GM19193 (cell line): ENCODE measurements around the gene CDH7.

Source experiments
- POLR2A ChIP-seq: IDR thresholded peaks from 4 replicates; pipeline ENCODE4 v1.6.1; 2011; ENCODE audit not compliant: insufficient read depth, insufficient read length; ENCODE audit errors: extremely low read depth

The CDH7 gene

DNA sequence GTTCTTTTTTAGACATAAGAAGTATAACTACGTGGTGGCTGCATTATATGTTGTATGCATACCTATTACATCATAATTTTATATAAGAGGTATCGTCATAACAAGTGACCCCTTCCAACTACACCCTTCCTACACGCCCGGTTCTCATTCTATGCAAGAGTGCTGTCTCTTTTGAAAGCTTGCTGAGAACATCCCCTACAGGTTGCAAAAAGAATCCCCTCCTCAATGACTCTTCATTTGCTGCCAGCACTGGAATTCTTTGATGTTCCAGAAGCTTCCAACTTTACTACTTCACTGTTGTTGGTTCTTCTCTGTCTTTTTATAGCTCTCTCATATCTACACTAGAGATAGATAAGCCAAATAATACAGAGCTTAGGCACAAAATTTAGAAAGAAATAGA is 66.4 kb downstream of the CDH7 start:
- TF ChIP-seq POLR2A: no peak

DNA sequence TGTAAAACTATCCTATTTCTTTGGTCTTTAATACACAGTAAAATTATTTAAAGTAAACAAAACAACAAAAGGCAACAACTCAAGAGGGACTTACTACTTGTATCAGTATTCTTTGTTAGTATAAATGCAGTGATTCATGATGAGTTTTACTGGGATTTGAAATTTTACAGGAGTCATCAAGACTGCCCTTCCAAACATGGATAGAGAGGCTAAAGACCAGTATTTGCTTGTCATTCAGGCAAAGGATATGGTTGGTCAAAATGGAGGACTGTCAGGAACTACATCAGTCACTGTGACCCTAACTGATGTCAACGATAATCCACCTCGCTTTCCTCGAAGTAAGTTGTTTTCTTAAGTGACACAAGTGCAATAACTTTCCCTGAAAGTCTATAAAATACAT is 71.1 kb downstream of the CDH7 start:
- no peak for TF ChIP-seq POLR2A

DNA sequence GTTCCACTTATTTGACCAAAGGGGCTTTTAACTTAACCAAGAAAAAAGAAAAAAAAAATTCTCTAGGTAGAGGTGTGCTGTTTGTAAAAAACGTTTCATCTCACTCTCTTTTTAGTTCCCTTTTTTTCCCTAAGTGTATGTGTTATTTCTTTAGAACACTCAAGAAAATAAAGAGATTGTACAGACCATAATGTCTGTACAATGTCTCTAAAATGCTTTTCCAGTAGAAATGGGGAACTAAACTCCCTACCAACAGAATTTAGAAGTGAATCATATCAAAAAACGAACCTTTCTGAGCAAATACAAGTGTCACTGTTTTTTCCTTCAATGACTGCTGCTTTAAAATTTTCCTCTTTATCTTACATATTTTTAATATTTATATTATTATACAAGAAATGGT is 72.0 kb downstream of the CDH7 start:
- no peak for TF ChIP-seq POLR2A

DNA sequence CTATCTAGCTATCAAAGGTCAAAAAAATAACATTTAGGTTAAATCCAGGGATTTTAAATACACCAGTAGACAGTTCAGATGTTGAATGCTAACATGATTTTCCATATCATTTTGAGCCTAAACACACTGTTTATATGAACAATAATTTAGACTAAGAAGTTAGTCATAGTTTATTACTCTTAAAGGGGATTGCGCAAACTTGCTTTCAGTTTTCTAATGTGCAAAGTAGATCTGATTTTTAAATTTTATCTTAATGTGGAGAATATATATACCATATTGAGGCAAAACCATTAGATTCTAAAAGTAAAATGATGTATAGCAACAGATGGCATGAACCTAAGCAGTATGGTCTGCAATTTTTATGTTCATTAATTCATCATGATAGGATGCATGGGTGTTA is 76.6 kb downstream of the CDH7 start:
- no peak for TF ChIP-seq POLR2A

DNA sequence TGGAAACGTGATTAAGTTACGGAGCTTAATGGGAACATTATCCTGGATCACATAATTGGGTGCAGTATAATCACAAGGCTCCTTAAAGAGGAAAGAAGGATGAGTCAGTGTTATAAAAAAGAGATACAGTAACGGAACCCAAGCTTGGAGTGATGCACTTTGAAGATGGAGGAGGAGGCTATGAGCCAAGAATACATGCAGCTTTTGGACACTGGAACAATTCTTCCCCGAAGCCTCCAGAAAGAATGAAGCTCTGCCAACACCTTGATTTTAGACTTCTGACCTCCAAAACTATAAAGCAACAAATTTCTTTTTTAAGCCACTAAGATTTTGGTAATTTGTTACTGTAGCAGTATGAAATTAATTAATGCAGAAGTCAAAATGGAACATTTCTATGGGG is 85.1 kb downstream of the CDH7 start:
- TF ChIP-seq POLR2A: no peak

DNA sequence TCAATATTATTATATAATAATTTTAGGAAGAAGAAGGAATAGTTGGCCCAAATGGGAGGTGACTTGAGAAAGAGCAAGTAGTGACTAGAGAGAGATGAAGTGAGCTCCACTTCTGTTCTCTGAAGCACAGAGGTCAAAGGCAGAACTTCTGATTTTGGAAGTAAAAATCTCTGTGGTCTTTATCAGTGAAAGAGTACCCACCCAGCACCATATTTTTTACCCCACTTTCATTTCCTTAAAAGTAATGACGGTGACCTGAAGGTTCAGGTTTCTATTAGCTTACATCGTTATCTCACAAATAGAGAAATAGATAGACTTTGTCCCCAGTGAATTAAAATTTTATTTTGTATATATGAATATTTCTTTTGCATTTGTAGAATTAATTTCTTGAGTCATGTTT is 95.3 kb downstream of the CDH7 start:
- no peak for TF ChIP-seq POLR2A

DNA sequence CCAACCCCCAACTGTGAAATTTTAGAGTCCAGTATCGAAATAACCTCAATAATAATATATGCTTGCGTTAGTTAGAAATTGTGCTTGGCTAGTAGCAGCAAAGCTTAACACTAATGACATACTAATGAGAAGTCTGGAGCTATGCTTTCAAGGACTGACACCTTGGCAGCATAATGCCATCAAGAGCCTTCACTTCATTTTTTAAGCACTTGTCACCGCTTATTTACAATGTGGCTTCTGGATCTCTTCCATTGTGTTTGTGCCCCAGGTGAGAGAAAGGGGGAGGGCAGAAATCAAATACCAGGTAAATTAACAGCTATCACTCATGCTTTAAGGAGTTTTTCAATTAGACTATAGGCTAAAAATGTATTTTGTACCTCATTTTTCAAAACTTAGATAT is 101.5 kb downstream of the CDH7 start:
- TF ChIP-seq POLR2A: no peak

DNA sequence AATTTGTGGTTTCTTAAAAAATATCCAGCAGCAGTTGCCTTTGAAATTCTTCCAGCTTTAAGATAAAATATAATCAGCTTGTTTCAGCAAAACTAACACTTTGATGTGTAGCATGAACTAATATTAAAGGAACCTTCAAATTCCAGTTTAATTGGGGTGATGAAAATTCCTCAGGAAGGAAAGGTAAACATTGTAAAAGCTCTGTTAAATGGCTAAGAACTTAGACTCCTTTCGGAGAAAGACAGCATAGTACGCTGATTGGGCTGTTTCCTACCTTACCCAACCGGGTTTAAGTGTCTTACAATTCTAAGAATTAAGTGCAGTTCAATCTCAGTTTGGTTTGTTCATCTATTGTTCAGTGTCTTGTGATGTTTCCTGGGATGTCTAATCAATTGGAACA is 108.3 kb downstream of the CDH7 start:
- TF ChIP-seq POLR2A: no peak

DNA sequence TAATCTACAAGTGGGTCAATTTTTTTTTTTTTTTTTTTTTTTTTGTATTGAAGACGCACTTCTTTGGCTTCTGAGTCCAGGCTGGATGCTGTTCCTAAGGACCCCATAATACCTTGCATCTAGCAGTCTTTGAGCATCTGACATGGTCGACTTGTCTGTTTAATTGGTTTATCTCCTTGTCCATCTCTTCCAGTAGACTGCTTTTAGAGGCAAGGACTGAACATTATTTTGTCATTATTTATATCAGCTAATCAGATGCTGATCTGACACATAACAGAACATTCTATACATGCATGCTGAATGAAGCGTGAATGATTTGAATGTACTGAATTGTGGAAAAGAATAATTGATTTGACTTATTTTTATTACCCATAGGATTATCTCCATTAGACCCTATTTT is 118.7 kb downstream of the CDH7 start:
- no peak for TF ChIP-seq POLR2A

DNA sequence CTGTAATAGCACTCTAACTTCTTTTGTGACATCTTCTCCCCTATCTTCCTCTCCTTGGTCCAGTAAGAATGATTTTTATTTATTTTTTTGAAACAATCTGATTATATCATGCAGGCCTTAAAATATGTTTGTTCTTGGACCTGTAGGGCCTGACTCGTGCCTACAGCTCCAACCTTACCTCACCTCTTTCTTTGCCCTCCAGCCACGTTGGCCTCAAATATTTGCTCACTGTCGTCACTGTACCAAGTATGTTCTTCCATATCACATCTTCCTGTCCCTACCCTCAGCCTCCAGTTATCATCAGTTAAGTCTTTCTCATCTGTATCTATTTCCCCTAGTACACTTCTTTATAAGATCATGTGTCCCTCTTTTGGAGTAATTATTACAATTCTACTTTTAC is 125.5 kb downstream of the CDH7 start:
- no peak for TF ChIP-seq POLR2A

DNA sequence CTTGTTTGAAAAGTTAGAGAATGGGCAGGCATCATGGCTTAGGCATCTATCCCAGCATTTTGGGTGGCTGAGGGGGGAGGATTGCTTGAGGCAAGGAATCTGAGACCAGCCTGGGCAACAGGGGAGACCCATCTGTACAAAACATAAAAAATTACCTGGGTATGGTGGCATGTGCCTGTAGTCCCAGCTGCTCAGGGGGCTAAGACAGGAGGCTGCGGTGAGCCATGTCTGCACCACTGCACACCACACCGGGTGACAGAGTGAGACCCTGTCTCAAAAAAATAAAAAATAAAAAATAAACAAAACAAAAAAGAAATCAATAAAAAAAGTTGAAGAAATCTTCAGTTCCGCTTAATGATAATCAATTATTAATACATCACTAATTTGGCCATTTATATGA is 146.5 kb downstream of the CDH7 start:
- no peak for TF ChIP-seq POLR2A

DNA sequence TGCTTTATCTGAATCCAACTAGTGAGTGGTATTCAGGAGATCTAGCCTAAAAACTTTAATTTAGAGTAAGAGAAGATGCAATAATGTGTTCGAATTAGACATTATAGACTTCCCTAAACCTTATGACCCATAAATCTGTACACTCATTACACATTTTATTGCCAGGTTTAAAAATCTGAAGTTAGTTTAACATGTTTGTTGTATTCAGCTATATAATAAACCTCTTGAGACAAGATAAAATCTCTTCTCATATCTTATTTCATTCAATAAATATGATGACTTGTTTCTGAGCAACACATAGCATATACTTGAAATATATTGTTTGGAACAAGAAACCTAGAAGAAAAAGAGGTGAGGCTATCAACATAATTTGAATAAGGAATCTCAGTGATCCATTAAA is 150.7 kb downstream of the CDH7 start:
- no peak for TF ChIP-seq POLR2A

DNA sequence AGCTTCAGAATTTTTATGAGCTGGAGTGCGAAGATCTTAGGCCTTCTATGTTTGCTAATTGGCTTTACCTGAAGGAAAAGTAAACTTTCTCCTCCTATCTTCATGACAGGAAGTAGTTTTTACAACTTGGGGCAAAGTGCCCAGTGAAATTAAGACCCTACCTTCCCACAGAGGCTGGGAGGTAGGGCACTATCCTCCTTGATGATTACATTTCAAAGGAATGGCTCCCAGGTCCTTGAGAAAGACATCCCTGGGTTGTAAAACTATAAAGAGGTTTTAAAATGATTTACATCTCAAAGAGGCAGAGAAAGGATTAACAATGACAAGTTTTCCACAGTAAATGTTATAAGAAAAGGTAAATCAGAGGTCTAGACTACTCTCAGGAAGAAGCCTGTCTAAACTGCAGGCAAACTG is 155.8 kb downstream of the CDH7 start:
- no peak for TF ChIP-seq POLR2A

DNA sequence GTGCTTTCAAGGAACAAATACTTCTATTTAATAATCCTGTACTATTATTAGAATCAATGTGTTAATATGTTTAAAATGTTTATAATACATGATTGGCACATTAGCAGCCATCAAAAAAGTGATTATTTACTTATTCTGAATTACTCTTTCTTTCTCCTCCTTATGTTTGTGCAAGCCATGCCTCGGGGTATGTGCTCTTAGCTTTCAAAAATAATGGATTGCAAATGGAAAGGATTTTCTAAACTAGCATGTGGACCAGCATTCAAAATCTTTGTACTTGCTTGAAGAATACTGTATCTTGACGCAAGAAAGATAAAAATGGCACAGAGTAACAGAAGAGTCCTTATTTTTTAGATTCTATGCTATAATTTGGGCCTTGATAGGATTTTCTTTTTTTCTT is 156.5 kb downstream of the CDH7 start:
- TF ChIP-seq POLR2A: no peak

DNA sequence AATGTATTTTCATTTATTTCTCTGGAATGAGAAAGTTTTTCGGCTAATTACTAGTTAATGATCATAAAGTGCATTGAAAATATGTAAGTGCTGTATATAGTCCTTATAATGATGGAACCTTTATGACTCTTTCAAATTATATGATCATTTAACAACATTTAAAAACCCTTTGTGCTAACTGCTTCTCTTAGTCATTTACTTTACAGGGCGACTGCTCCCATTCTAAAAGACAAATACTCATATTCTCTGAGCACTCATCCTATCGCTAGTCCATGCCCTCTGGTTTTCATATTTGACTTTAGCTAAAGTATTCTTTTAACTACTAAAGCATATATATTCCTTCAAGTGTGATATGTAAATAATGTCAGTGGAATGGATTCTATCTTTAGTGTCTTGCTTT is 168.2 kb downstream of the CDH7 start:
- TF ChIP-seq POLR2A: no peak

DNA sequence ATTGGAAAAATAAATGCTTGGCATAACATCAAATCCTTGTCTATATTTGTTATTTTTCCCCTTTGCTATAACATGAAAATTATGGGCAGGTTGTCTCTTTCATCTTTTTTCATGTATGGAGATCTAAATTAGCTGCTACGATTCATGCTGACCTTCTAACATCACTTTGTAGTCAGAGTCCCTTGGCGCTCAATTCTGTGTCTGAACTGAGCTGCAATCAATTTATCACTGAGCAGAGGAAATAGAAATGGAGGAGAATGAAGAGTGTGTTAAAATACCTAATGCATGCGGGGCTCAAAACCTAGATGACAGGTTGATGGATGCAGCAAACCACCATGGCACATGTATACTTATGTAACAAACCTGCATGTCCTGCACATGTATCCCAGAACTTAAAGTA is 168.9 kb downstream of the CDH7 start:
- no peak for TF ChIP-seq POLR2A

DNA sequence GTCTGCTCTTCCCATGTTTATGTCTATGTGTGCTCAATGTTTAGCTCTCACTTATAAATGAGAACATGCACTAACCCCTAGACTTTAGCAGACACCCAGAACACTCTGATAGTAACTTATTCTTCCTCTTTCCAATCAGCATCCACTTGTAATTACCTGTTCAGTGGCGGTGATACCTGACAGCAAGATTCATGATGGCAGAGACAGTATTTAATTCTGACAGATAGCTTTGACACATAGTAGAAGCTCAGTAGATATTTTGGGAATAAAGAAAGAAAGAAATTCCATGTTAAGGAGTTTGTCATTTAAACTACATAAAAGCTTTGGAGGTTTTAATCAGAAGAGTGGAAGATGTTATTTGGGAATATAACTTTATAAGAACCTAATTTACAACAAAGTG is 171.3 kb downstream of the CDH7 start:
- no peak for TF ChIP-seq POLR2A

DNA sequence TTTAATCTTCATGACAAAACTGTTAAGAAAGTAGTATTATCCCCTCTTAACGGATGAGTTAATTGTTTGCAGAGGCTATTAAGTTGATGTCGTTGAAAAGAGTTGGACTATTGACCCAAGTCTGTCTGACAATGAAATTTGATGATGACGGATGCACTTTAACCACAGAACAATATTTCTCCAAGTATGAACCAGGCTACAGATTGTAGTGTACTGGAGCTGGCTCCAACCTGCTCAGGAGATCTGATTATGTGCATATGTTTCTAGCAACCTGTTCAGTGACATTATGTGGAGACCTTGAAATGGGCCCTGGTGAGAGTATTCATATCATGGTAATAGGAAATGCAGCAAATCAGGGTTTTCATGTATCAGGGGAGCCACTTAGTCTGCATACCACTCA is 174.1 kb downstream of the CDH7 start:
- TF ChIP-seq POLR2A: no peak
